Neuronal stem cell (in vitro differentiated cells): Measurements from ENCODE around the gene DELE1.

Experiments
- DNase-seq: peaks from one replicate; pipeline ENCODE4 v3.0.0-alpha.2; 2013; ENCODE audit warnings: low spot score
- H2AFZ ChIP-seq: one replicate; pipeline ENCODE4 v1.6.1; 2013; ENCODE audit warnings: mild to moderate bottlenecking, low read length, inconsistent platforms
- H2AK5ac ChIP-seq: 2 replicates; pipeline ENCODE4 v1.6.1; 2013; ENCODE audit warnings: low read depth, mild to moderate bottlenecking, inconsistent platforms, low read length, moderate library complexity, mixed read lengths
- H2BK120ac ChIP-seq: 2 replicates; pipeline ENCODE4 v1.6.1; 2013; ENCODE audit warnings: low read depth, mild to moderate bottlenecking, inconsistent platforms, low read length, moderate library complexity, mixed read lengths
- H2BK12ac ChIP-seq: one replicate; pipeline ENCODE4 v1.6.1; 2013; ENCODE audit warnings: low read length, inconsistent platforms
- H2BK15ac ChIP-seq: 2 replicates; pipeline ENCODE4 v1.6.1; 2013; ENCODE audit warnings: mild to moderate bottlenecking, low read length, inconsistent platforms, mixed read lengths
- H2BK5ac ChIP-seq: one replicate; pipeline ENCODE4 v1.6.1; 2013; ENCODE audit warnings: inconsistent platforms, mild to moderate bottlenecking, low read length, moderate library complexity
- H3K14ac ChIP-seq: one replicate; pipeline ENCODE4 v1.6.1; 2013; ENCODE audit warnings: low read length, inconsistent platforms
- H3K18ac ChIP-seq: 2 replicates; pipeline ENCODE4 v1.6.1; 2013; ENCODE audit warnings: low read length, inconsistent platforms
- H3K23ac ChIP-seq: 2 replicates; pipeline ENCODE4 v1.6.1; 2013; ENCODE audit warnings: low read depth, mild to moderate bottlenecking, mixed read lengths, low read length, inconsistent platforms; ENCODE audit not compliant: poor library complexity
- H3K27ac ChIP-seq: replicated peaks from 3 replicates; pipeline ENCODE4 v1.5.1; 2013; ENCODE audit warnings: low read length, inconsistent platforms
- H3K27me3 ChIP-seq, 3 experiments: 2 replicates each; pipeline ENCODE4 v1.6.1; 2013; ENCODE audit warnings: low read length in 3 of 3, mild to moderate bottlenecking in 2 of 3, inconsistent platforms in 1 of 3, low read depth in 1 of 3, mixed read lengths in 1 of 3, moderate library complexity in 1 of 3; ENCODE audit not compliant: control insufficient read depth in 3 of 3, insufficient read depth in 3 of 3
- H3K36me3 ChIP-seq, 2 donors: replicated peaks in 1 of 2; 2 replicates each; pipeline ENCODE4 v1.6.1; 2013; ENCODE audit warnings: low read length in 2 of 2; ENCODE audit not compliant: control insufficient read depth in 2 of 2, insufficient read depth in 2 of 2
- H3K4ac ChIP-seq: 2 replicates; pipeline ENCODE4 v1.6.1; 2013; ENCODE audit warnings: inconsistent platforms, mild to moderate bottlenecking, low read length, moderate library complexity
- H3K4me1 ChIP-seq, 2 donors: 1 replicate in 1 of 2; 2 replicates in 1 of 2; pipeline ENCODE4 v1.6.1; 2013; ENCODE audit warnings: low read length in 2 of 2, low read depth in 1 of 2; ENCODE audit not compliant: control insufficient read depth in 2 of 2, insufficient read depth in 1 of 2
- H3K4me2 ChIP-seq: one replicate; pipeline ENCODE4 v1.6.1; 2013; ENCODE audit warnings: mild to moderate bottlenecking, low read length, inconsistent platforms; ENCODE audit not compliant: insufficient read depth, poor library complexity, severe bottlenecking
- H3K4me3 ChIP-seq, 2 donors: 2 replicates each; pipeline ENCODE4 v1.5.1; 2013; ENCODE audit warnings: low read length in 2 of 2, mild to moderate bottlenecking in 2 of 2, inconsistent platforms in 1 of 2, moderate library complexity in 1 of 2
- H3K79me1 ChIP-seq: one replicate; pipeline ENCODE4 v1.6.1; 2013; ENCODE audit warnings: low read depth, mild to moderate bottlenecking, inconsistent platforms, low read length, moderate library complexity
- H3K9ac ChIP-seq: one replicate; pipeline ENCODE4 v1.6.1; 2013; ENCODE audit warnings: mild to moderate bottlenecking, low read depth, low read length, inconsistent platforms; ENCODE audit not compliant: poor library complexity
- H3K9me3 ChIP-seq, 2 donors: replicated peaks in 1 of 2; 2 replicates each; pipeline versions ENCODE3 to v1.6.1; 2013; ENCODE audit warnings: low read length in 2 of 2, mild to moderate bottlenecking in 2 of 2, inconsistent platforms in 1 of 2, low read depth in 1 of 2, mixed read lengths in 1 of 2, moderate library complexity in 1 of 2; ENCODE audit not compliant: control insufficient read depth in 2 of 2, insufficient read depth in 1 of 2
- H4K8ac ChIP-seq: one replicate; pipeline ENCODE4 v1.6.1; 2013; ENCODE audit warnings: low read depth, mild to moderate bottlenecking, inconsistent platforms, low read length, moderate library complexity
- H4K91ac ChIP-seq: one replicate; pipeline ENCODE4 v1.6.1; 2013; ENCODE audit warnings: low read length, low read depth, mild to moderate bottlenecking, inconsistent platforms; ENCODE audit not compliant: poor library complexity
- whole genome bisulfite sequencing, 2 donors: extraction: QIAGEN DNeasy Blood & Tissue Kit; methylation state at CpG; one replicate each; pipeline ENCODE4 v1.1.7; 2013; ENCODE audit warnings: missing lambda C conversion rate in 2 of 2, mixed read lengths in 1 of 2; ENCODE audit not compliant: insufficient read length in 2 of 2, insufficient replicate concordance in 1 of 2; ENCODE audit errors: extremely low coverage in 2 of 2; 5-methylcytosine and 5-hydroxymethylcytosine counted together

The DELE1 gene

DNA sequence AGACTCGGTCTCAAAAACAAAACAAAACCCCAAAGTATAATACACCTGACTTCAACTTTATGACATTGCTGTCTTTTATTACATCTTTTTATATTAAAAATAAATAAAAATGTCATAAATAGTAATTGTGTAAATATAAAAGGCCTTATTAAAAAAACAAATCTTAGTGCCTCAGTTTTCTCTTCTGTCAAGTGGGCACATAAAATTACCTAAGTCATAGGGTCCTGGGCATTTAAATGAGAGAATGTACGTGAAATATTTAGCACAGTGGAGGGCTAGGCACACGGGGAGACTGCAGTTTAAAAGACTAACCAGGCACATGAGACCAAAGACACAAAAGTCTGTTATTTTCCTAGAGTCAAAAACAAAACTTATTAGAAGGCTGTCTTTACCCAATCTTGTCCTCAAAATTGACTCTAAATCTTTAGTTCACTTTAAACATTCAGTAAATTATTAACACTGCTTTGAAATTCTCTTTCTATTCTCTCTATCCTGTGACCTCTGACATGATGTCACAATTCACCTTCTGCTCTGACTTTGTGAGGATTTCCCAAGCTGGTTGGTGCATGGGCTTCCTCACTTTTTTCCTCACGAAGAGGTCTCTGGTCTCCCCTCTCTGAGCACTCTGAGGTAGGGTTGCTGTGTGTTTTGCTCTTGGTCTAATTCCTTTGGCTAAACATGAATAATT is 42.7 kb downstream of the DELE1 start:
- Histone ChIP-seq H3K23ac (no peak overlapping the region), H2BK12ac (no peak overlapping the region), H2BK5ac (no peak overlapping the region), H3K36me3 (peaks cover 0 to 9% of the 10 kb centered on the region in 2 donors), H2AK5ac (no peak overlapping the region), H4K8ac (no peak overlapping the region), H4K91ac (no peak overlapping the region), H3K14ac (no peak overlapping the region), H3K4me1 (peaks cover 1 to 4% of the 10 kb centered on the region in 2 donors), H3K4me3 (no peak overlapping the region), H3K9ac (no peak overlapping the region), H2BK120ac (no peak overlapping the region), H3K27ac (no peak overlapping the region), H3K9me3 (no peaks in the 10 kb centered on the region), H3K27me3 (no peaks in the 10 kb centered on the region), H3K79me1 (no peaks in the 10 kb centered on the region), H3K4me2 (no peak overlapping the region), H2BK15ac (no peak overlapping the region), H3K18ac (no peak overlapping the region), H3K4ac (no peak overlapping the region), H2AFZ (no peak overlapping the region)
- DNase-seq: no peak
- no CpG with 5 or more reads among the region's 4 CpGs for WGBS, 2 donors

DNA sequence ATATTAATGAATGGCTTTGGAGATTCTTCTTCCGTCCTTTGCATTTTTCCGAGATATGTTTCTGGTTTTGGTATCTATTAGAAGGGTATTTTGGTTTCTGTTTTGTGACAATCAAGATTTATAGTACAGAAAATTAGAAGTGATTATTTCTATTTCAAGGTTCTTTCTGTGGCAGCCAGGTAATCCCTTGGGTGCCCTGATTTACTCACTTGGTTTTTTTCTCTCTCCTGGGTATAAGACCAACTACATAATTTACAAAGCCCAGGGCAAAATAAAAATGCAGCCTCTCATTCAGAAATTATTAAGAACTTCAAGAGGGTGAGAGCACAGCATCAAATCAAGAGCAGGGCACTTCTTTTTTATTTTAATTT is 43.3 kb downstream of the DELE1 start:
- Histone ChIP-seq H3K9ac (no peak overlapping the region), H4K8ac (no peak overlapping the region), H3K36me3 (peaks cover 0 to 13% of the 10 kb centered on the region in 2 donors), H2BK120ac (no peak overlapping the region), H3K27me3 (no peaks in the 10 kb centered on the region), H2AK5ac (no peak overlapping the region), H2BK5ac (no peak overlapping the region), H4K91ac (no peak overlapping the region), H3K27ac (no peak overlapping the region), H3K4me2 (no peak overlapping the region), H3K9me3 (no peaks in the 10 kb centered on the region), H3K14ac (no peak overlapping the region), H3K79me1 (no peaks in the 10 kb centered on the region), H2AFZ (no peak overlapping the region), H3K4ac (no peak overlapping the region), H2BK15ac (no peak overlapping the region), H3K4me1 (peaks cover 1 to 4% of the 10 kb centered on the region in 2 donors), H3K4me3 (no peak overlapping the region), H3K18ac (no peak overlapping the region), H2BK12ac (no peak overlapping the region), H3K23ac (no peak overlapping the region)
- DNase-seq: no peak
- WGBS, 2 donors: no CpG with 5 or more reads among the region's 2 CpGs

DNA sequence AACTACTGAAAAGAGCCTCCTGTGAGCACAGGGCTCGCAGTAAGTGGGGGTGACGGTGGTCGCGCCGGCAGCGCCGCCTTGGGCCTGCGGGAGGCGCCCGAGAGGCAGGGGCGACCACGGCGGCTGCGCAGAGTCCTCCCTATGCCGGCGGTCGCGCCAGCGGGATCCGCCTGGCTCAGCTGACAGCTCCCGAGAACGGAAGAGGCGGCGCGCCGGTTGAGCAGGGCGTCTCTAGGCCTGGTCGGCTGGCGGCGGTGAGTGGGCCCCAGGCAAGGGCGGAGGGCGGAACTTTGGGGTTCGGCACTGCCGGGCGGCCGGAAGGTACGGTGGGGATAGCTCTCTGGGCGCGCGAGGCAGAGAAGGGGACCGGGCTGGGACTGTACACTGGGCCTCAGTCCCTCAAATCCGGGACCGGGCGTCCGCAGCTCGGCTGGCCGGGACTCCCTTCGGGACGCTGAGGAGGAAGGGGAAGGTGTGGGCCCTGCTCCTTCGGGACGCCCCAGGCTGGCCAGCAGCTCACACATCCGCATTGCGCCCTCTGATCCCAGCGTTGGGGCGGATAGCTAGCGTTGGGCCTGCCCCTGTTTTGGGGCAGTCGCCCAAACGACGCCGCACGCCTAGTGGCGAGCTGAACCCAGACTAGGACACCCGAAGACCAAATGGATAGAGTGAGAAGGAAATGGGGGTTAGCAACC is 45.4 kb downstream of the DELE1 start, which contains the start of gene RNF14:
TSS of gene RNF14 (plus strand) at position 192 of the 695 bp plus-strand sequence. CDS start 4,484 bp downstream, outside the sequence.
- Histone ChIP-seq H3K27me3 (no peaks in the 10 kb centered on the region), H3K9me3 (no peaks in the 10 kb centered on the region), H2AFZ (peak within 1 kb of the TSS; percentile 93), H3K79me1 (peaks cover 2% of the 10 kb centered on the region), H3K4me1 (peaks cover 1 to 4% of the 10 kb centered on the region in 2 donors), H2BK5ac (no peak within 1 kb of the TSS), H2AK5ac (no peak within 1 kb of the TSS), H3K36me3 (peaks cover 0 to 30% of the 10 kb centered on the region in 2 donors), H3K14ac (no peak within 1 kb of the TSS), H4K8ac (no peak within 1 kb of the TSS), H3K18ac (peak within 1 kb of the TSS; percentile 94), H2BK15ac (no peak within 1 kb of the TSS), H3K23ac (peak within 1 kb of the TSS; percentile 70), H2BK120ac (no peak within 1 kb of the TSS), H3K4me3 (peak within 1 kb of the TSS; percentile 71 to 92), H3K4me2 (peak within 1 kb of the TSS; percentile 68), H3K4ac (no peak within 1 kb of the TSS), H3K9ac (peak within 1 kb of the TSS; percentile 94), H2BK12ac (no peak within 1 kb of the TSS), H4K91ac (no peak within 1 kb of the TSS), H3K27ac (peak within 1 kb of the TSS; percentile 67)
- no CpG with 5 or more reads among the region's 63 CpGs for WGBS, 2 donors
- DNase-seq: peak; percentile 87
